GM18517 (cell line): ENCODE results near the gene GNG10.
"Not testable (repeated sequence)": the region's sequence is repeated elsewhere in the genome, so short reads cannot be mapped to it uniquely, and the experiment has no call there.

Experiments
- ATAC-seq: cut with Tn5 transposase; IDR thresholded peaks from one replicate; pipeline ENCODE4 v1.9.1; 2021; ENCODE audit warnings: mild to moderate bottlenecking, moderate library complexity; ENCODE audit not compliant: unreplicated experiment

GNG10 gene

GRCh38 chr9:111661150-111661801, at the start of gene GNG10:
Gene GNG10, plus strand, starts transcription at chr9:111661605. Its CDS starts 30 bp downstream, at chr9:111661635.
- peak; percentile 60 for ATAC-seq

GRCh38 chr9:111613436-111614040, 47.9 kb upstream of the GNG10 start:
- no peak for ATAC-seq

GRCh38 chr9:111615928-111616327, 45.5 kb upstream of the GNG10 start:
- no peak for ATAC-seq

- not testable (repeated sequence) for ATAC-seq
These were observed 44.1 kb upstream of the GNG10 start for GRCh38 chr9:111617349-111617748.

GRCh38 chr9:111621895-111622480, 39.4 kb upstream of the GNG10 start:
- ATAC-seq = no peak

- no peak for ATAC-seq
These were observed 38.8 kb upstream of the GNG10 start for GRCh38 chr9:111622626-111623025.

- ATAC-seq = no peak
These were observed 34.0 kb upstream of the GNG10 start for GRCh38 chr9:111627260-111627963.

- no peak for ATAC-seq
These were observed 33.0 kb upstream of the GNG10 start for GRCh38 chr9:111628411-111628810.

GRCh38 chr9:111630182-111630963, 31.0 kb upstream of the GNG10 start:
- peak; percentile 31 for ATAC-seq

- no peak for ATAC-seq
These were observed 30.5 kb upstream of the GNG10 start for GRCh38 chr9:111630964-111631213.

- peak; percentile 97 for ATAC-seq
These were observed 30.0 kb upstream of the GNG10 start, which contains the start of gene DNAJC25 for GRCh38 chr9:111631214-111631971. Gene DNAJC25, plus strand, starts transcription at chr9:111631334. Its CDS starts 74 bp downstream, at chr9:111631408.

- ATAC-seq = no peak
These were observed 29.3 kb upstream of the GNG10 start for GRCh38 chr9:111632060-111632459.

- ATAC-seq = no peak
These were observed 28.6 kb upstream of the GNG10 start for GRCh38 chr9:111632695-111633388.

GRCh38 chr9:111633389-111633736, 28.0 kb upstream of the GNG10 start:
- ATAC-seq = no peak

GRCh38 chr9:111634860-111635259, 26.5 kb upstream of the GNG10 start:
- ATAC-seq = no peak

- no peak for ATAC-seq
These were observed 23.9 kb upstream of the GNG10 start for GRCh38 chr9:111637421-111637950.

- ATAC-seq = no peak
These were observed 17.1 kb upstream of the GNG10 start for GRCh38 chr9:111644195-111644772.

GRCh38 chr9:111645806-111646205, 15.6 kb upstream of the GNG10 start:
- ATAC-seq = no peak

- no peak for ATAC-seq
These were observed 15.0 kb upstream of the GNG10 start for GRCh38 chr9:111646417-111646816.
